Measurements from ENCODE around the gene BAG3.

Gene BAG3

GRCh38 chr10:119680050-119680449 lies 28.9 kb downstream of the BAG3 start:
- Histone ChIP-seq H3K4me1 (ENCODE audit: insufficient read depth, low read length) (peaks cover 10% of the 10 kb centered on the region; the same call in 1 of the 2 replicates), H3K27me3 (ENCODE audit: insufficient read depth, low read length) (no peaks in the 10 kb centered on the region), H3K4me3 (ENCODE audit: low read length) (no peak overlapping the region), H3K9me3 (ENCODE audit: insufficient read depth, low read depth, low read length) (no peaks in the 10 kb centered on the region), H3K36me3 (ENCODE audit: insufficient read depth, low read length) (peaks cover 23% of the 10 kb centered on the region), H3K9ac (ENCODE audit: low read depth, low read length) (0 out of 2 replicates have a peak overlapping the region, but pooled peaks have one; percentile 31), H3K27ac (ENCODE audit: low read depth, low read length) (no peak overlapping the region)
- 83% methylated on average over 4 of the region's 4 CpGs for WGBS

- Histone ChIP-seq H3K4me3 (ENCODE audit: low read length) (no peak overlapping the region), H3K27ac (ENCODE audit: low read depth, low read length) (no peak overlapping the region), H3K4me1 (ENCODE audit: insufficient read depth, low read length) (peaks cover 7% of the 10 kb centered on the region; the same call in 1 of the 2 replicates), H3K9ac (ENCODE audit: low read depth, low read length) (0 out of 2 replicates have a peak overlapping the region, but pooled peaks have one; percentile 31), H3K36me3 (ENCODE audit: insufficient read depth, low read length) (peaks cover 23% of the 10 kb centered on the region), H3K27me3 (ENCODE audit: insufficient read depth, low read length) (no peaks in the 10 kb centered on the region), H3K9me3 (ENCODE audit: insufficient read depth, low read depth, low read length) (no peaks in the 10 kb centered on the region)
- WGBS: 90% methylated on average over 9 of the region's 9 CpGs
Observed at GRCh38 chr10:119680650-119681081, 29.5 kb downstream of the BAG3 start.

- peak overlapping the region; percentile 97 for H3K27ac ChIP-seq (ENCODE audit: low read depth, low read length)
- H3K27me3 ChIP-seq (ENCODE audit: insufficient read depth, low read length): no peaks in the 10 kb centered on the region
- 2% methylated on average over 24 of the region's 24 CpGs for WGBS
- no peaks in the 10 kb centered on the region for H3K9me3 ChIP-seq (ENCODE audit: insufficient read depth, low read depth, low read length)
- H3K9ac ChIP-seq (ENCODE audit: low read depth, low read length): peak overlapping the region; percentile 48
- H3K36me3 ChIP-seq (ENCODE audit: insufficient read depth, low read length): no peaks in the 10 kb centered on the region
- H3K4me1 ChIP-seq (ENCODE audit: insufficient read depth, low read length): peaks cover 13% of the 10 kb centered on the region
- peak overlapping the region; percentile 74 for H3K4me3 ChIP-seq (ENCODE audit: low read length)
Observed at GRCh38 chr10:119686465-119687191, 35.4 kb downstream of the BAG3 start.

GRCh38 chr10:119687192-119688032 lies 36.2 kb downstream of the BAG3 start:
- no peaks in the 10 kb centered on the region for H3K27me3 ChIP-seq (ENCODE audit: insufficient read depth, low read length)
- H3K27ac ChIP-seq (ENCODE audit: low read depth, low read length): peak overlapping the region; percentile 97
- peaks cover 13% of the 10 kb centered on the region for H3K4me1 ChIP-seq (ENCODE audit: insufficient read depth, low read length)
- no peaks in the 10 kb centered on the region for H3K9me3 ChIP-seq (ENCODE audit: insufficient read depth, low read depth, low read length)
- H3K36me3 ChIP-seq (ENCODE audit: insufficient read depth, low read length): no peaks in the 10 kb centered on the region
- peak overlapping the region; percentile 74 for H3K4me3 ChIP-seq (ENCODE audit: low read length)
- H3K9ac ChIP-seq (ENCODE audit: low read depth, low read length): peak overlapping the region; percentile 60
- WGBS: 1% methylated on average over 10 of the region's 10 CpGs

- WGBS: 23% methylated on average over 4 of the region's 4 CpGs
- H3K27me3 ChIP-seq (ENCODE audit: insufficient read depth, low read length): no peaks in the 10 kb centered on the region
- no peaks in the 10 kb centered on the region for H3K9me3 ChIP-seq (ENCODE audit: insufficient read depth, low read depth, low read length)
- H3K36me3 ChIP-seq (ENCODE audit: insufficient read depth, low read length): no peaks in the 10 kb centered on the region
- peak overlapping the region; percentile 97 for H3K27ac ChIP-seq (ENCODE audit: low read depth, low read length)
- peak overlapping the region; percentile 60 for H3K9ac ChIP-seq (ENCODE audit: low read depth, low read length)
- H3K4me3 ChIP-seq (ENCODE audit: low read length): peak overlapping the region; percentile 74
- peaks cover 13% of the 10 kb centered on the region for H3K4me1 ChIP-seq (ENCODE audit: insufficient read depth, low read length)
Observed at GRCh38 chr10:119688033-119688508, 36.9 kb downstream of the BAG3 start.

GRCh38 chr10:119689016-119689580 lies 37.9 kb downstream of the BAG3 start:
- Histone ChIP-seq H3K9ac (ENCODE audit: low read depth, low read length) (peak overlapping the region; percentile 60; the same call in 1 of the 2 replicates), H3K9me3 (ENCODE audit: insufficient read depth, low read depth, low read length) (no peaks in the 10 kb centered on the region), H3K27ac (ENCODE audit: low read depth, low read length) (peak overlapping the region; percentile 97; the same call in 1 of the 2 replicates), H3K36me3 (ENCODE audit: insufficient read depth, low read length) (no peaks in the 10 kb centered on the region), H3K4me3 (ENCODE audit: low read length) (no peak overlapping the region), H3K27me3 (ENCODE audit: insufficient read depth, low read length) (no peaks in the 10 kb centered on the region), H3K4me1 (ENCODE audit: insufficient read depth, low read length) (peaks cover 13% of the 10 kb centered on the region)
- 83% methylated on average over 6 of the region's 6 CpGs for WGBS

GRCh38 chr10:119691726-119692125 lies 40.5 kb downstream of the BAG3 start:
- H3K4me3 ChIP-seq (ENCODE audit: low read length): no peak overlapping the region
- H3K36me3 ChIP-seq (ENCODE audit: insufficient read depth, low read length): no peaks in the 10 kb centered on the region
- H3K27me3 ChIP-seq (ENCODE audit: insufficient read depth, low read length): no peaks in the 10 kb centered on the region
- H3K9me3 ChIP-seq (ENCODE audit: insufficient read depth, low read depth, low read length): no peaks in the 10 kb centered on the region
- H3K4me1 ChIP-seq (ENCODE audit: insufficient read depth, low read length): peaks cover 13% of the 10 kb centered on the region
- 99% methylated on average over 3 of the region's 3 CpGs for WGBS
- H3K27ac ChIP-seq (ENCODE audit: low read depth, low read length): no peak overlapping the region
- no peak overlapping the region for H3K9ac ChIP-seq (ENCODE audit: low read depth, low read length)

GRCh38 chr10:119693262-119693957 lies 42.2 kb downstream of the BAG3 start:
- H3K27ac ChIP-seq (ENCODE audit: low read depth, low read length): no peak overlapping the region
- 90% methylated on average over 6 of the region's 6 CpGs for whole genome bisulfite sequencing
- H3K9ac ChIP-seq (ENCODE audit: low read depth, low read length): no peak overlapping the region

GRCh38 chr10:119694608-119695007 lies 43.4 kb downstream of the BAG3 start:
- Histone ChIP-seq H3K4me3 (ENCODE audit: low read length) (no peak overlapping the region), H3K36me3 (ENCODE audit: insufficient read depth, low read length) (no peaks in the 10 kb centered on the region), H3K27ac (ENCODE audit: low read depth, low read length) (no peak overlapping the region), H3K9me3 (ENCODE audit: insufficient read depth, low read depth, low read length) (no peaks in the 10 kb centered on the region), H3K4me1 (ENCODE audit: insufficient read depth, low read length) (no peaks in the 10 kb centered on the region), H3K27me3 (ENCODE audit: insufficient read depth, low read length) (no peaks in the 10 kb centered on the region), H3K9ac (ENCODE audit: low read depth, low read length) (no peak overlapping the region)
- 95% methylated on average over 7 of the region's 7 CpGs for WGBS

More at GRCh38 chr10:119693262-119693957, 42.2 kb downstream of the BAG3 start:
- Histone ChIP-seq H3K27me3 (ENCODE audit: insufficient read depth, low read length) (no peaks in the 10 kb centered on the region), H3K4me3 (ENCODE audit: low read length) (no peak overlapping the region), H3K36me3 (ENCODE audit: insufficient read depth, low read length) (no peaks in the 10 kb centered on the region), H3K4me1 (ENCODE audit: insufficient read depth, low read length) (peaks cover 7% of the 10 kb centered on the region), H3K9me3 (ENCODE audit: insufficient read depth, low read depth, low read length) (no peaks in the 10 kb centered on the region)

GRCh38 chr10:119700321-119700954 lies 49.3 kb downstream of the BAG3 start:
- 99% methylated on average over 3 of the region's 4 CpGs for WGBS
- H3K9ac ChIP-seq (ENCODE audit: low read depth, low read length): no peak overlapping the region
- H3K9me3 ChIP-seq (ENCODE audit: insufficient read depth, low read depth, low read length): no peaks in the 10 kb centered on the region
- H3K4me3 ChIP-seq (ENCODE audit: low read length): no peak overlapping the region
- H3K27ac ChIP-seq (ENCODE audit: low read depth, low read length): no peak overlapping the region
- no peaks in the 10 kb centered on the region for H3K36me3 ChIP-seq (ENCODE audit: insufficient read depth, low read length)
- no peaks in the 10 kb centered on the region for H3K27me3 ChIP-seq (ENCODE audit: insufficient read depth, low read length)
- peaks cover 7% of the 10 kb centered on the region for H3K4me1 ChIP-seq (ENCODE audit: insufficient read depth, low read length)
